Peyer's patch (tissue), 4 donors: ENCODE results near the gene WWOX. TPM values are rescaled to one million over a fixed set of nuclear protein-coding genes. Genes with fewer than 3 reads are reported as not detected.

ENCODE experiments used
- DNase-seq, 3 donors: peaks; one replicate each; pipeline ENCODE4 v3.0.0-alpha.2; 2017 to 2019
- H3K27ac ChIP-seq, 4 donors: fragments of 200-600 bp; sonication (generic); one replicate each; pipeline ENCODE4 v1.5.1; 2016 to 2019
- H3K27me3 ChIP-seq, 2 donors: fragments of 200-600 bp; sonication (generic); one replicate each; pipeline ENCODE4 v1.5.1; 2019
- H3K36me3 ChIP-seq, 3 donors: fragments of 200-600 bp; sonication (generic); one replicate each; pipeline ENCODE4 v1.5.1; 2016 to 2019
- H3K4me1 ChIP-seq, 4 donors: fragments of 200-600 bp; sonication (generic); one replicate each; pipeline ENCODE4 v1.5.1; 2016 to 2019
- H3K4me3 ChIP-seq, 4 donors: fragments of 200-600 bp; sonication (generic); 1 replicate in 3 of 4; 2 replicates in 1 of 4; pipeline ENCODE4 v1.5.1; 2016 to 2019; ENCODE audit warnings: mild to moderate bottlenecking in 1 of 4
- H3K9me3 ChIP-seq, 4 donors: fragments of 200-600 bp; sonication (generic); one replicate each; pipeline ENCODE4 v1.5.1; 2016 to 2019; ENCODE audit warnings: mild to moderate bottlenecking in 1 of 4
- CTCF ChIP-seq, 6 experiments: fragments of 450-650 bp in 4 of 6; fragments of 200-600 bp in 2 of 6; sonication (generic) in 1 of 6; IDR thresholded peaks; one replicate each; pipeline ENCODE4 v1.5.1; 2017 to 2019; ENCODE audit warnings: antibody characterized with exemption in 6 of 6, mild to moderate bottlenecking in 3 of 6, moderate library complexity in 1 of 6
- POLR2A ChIP-seq, 2 donors: fragments of 450-650 bp; IDR thresholded peaks; one replicate each; pipeline ENCODE4 v1.5.1; 2017; ENCODE audit warnings: antibody characterized with exemption in 2 of 2, mild to moderate bottlenecking in 2 of 2, moderate library complexity in 2 of 2
- total RNA-seq, 4 donors: library from RNA; depleted of rRNA; stranded (reverse); fragments of >200 nt; gene quantifications; one replicate each; pipeline ENCODE4 v1.1.0, GENCODE V29; 2016

WWOX gene
- total RNA-seq, 4 donors from 2014 or later, result 17.3 to 197 (median 57.5) TPM

- Histone ChIP-seq H3K36me3 (no peaks in the 10 kb centered on the region), H3K4me1 (peaks cover 0 to 14% (median 0%) of the 10 kb centered on the region in 4 donors), H3K27me3 (no peaks in the 10 kb centered on the region), H3K4me3 (no peak overlapping the region), H3K27ac (no peak overlapping the region), H3K9me3 (no peaks in the 10 kb centered on the region)
- no peak for DNase-seq
- no peak for TF ChIP-seq CTCF (IDR thresholded peaks at IDR 0.05)
- TF ChIP-seq POLR2A (IDR thresholded peaks at IDR 0.05), result no peak
Measured at GRCh38 chr16:79053577-79053976, 954.1 kb downstream of the WWOX start.

GRCh38 chr16:79054211-79054984, 954.9 kb downstream of the WWOX start:
- no peak overlapping the region for H3K4me3 ChIP-seq
- TF ChIP-seq CTCF (IDR thresholded peaks at IDR 0.05) (no peak), POLR2A (IDR thresholded peaks at IDR 0.05) (no peak)
- no peaks in the 10 kb centered on the region for H3K9me3 ChIP-seq
- DNase-seq, result no peak
- H3K27ac ChIP-seq, result peak overlapping the region in 1 of 4 donors; percentile 58
- H3K27me3 ChIP-seq, result no peaks in the 10 kb centered on the region
- peaks cover 0 to 14% (median 0%) of the 10 kb centered on the region in 4 donors for H3K4me1 ChIP-seq
- no peaks in the 10 kb centered on the region for H3K36me3 ChIP-seq

DNA sequence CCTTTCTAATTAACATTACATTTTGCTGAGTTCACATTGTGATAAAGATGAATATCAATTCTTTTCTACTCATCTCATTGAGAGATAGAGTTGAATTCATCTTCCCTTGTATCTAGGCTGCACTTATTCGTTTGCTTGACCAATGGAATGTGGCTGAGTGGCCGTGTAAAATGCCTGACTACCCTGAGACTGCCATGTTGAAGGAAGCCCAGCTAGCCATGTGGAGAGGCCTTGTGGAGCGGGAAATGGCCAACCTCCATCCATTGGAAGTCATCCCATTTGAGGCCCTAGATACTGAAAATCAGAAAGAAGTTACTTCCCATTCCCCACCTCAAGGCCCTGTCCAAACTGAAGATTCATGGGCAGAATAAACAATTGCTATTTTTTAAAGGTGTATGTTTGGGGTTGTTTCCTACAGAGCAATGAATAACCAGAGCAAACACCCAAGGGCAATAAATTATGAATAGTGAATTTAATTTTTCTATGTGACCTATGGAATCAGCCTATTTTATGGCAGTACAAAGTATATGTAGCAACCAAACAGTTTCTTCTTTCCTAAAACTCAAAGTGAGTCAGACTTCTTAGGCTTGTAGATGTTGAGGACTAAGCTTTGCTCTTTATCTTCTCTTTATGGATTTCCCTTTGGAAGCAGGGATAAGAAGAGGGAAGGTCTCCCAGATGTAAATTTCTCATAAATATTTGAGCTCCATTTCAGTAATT, 956.0 kb downstream of the WWOX start:
- Histone ChIP-seq H3K4me3 (no peak overlapping the region), H3K27ac (peak overlapping the region in 1 of 4 donors; percentile 58), H3K27me3 (no peaks in the 10 kb centered on the region), H3K36me3 (no peaks in the 10 kb centered on the region), H3K4me1 (peaks cover 0 to 14% (median 0%) of the 10 kb centered on the region in 4 donors), H3K9me3 (no peaks in the 10 kb centered on the region)
- TF ChIP-seq CTCF (IDR thresholded peaks at IDR 0.05) (no peak), POLR2A (IDR thresholded peaks at IDR 0.05) (no peak)
- no peak for DNase-seq

DNA sequence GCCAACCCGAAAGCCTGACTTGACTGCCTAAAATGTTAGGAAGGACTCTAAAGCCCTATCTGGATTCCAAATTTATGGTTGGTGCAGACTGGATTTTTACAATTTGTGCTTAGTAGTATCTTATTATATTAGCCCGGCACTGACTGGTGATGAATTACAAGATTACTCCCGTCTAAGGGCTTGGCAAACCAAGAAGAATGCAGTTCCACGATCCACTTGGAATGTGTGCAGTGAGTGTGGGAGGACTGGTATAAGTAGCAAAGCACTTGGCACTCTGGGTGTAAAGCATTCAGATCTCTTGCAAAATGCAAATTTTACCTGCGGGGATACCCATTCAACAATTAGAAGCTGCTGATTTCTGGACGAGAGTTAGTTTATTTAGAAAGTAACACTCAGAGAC, 961.7 kb downstream of the WWOX start:
- H3K27ac ChIP-seq, result no peak overlapping the region
- H3K4me3 ChIP-seq, result no peak overlapping the region
- DNase-seq, result no peak
- no peaks in the 10 kb centered on the region for H3K27me3 ChIP-seq
- no peak for TF ChIP-seq CTCF (IDR thresholded peaks at IDR 0.05)
- no peak for TF ChIP-seq POLR2A (IDR thresholded peaks at IDR 0.05)
- H3K4me1 ChIP-seq, result no peaks in the 10 kb centered on the region
- H3K36me3 ChIP-seq, result no peaks in the 10 kb centered on the region
- no peaks in the 10 kb centered on the region for H3K9me3 ChIP-seq

DNA sequence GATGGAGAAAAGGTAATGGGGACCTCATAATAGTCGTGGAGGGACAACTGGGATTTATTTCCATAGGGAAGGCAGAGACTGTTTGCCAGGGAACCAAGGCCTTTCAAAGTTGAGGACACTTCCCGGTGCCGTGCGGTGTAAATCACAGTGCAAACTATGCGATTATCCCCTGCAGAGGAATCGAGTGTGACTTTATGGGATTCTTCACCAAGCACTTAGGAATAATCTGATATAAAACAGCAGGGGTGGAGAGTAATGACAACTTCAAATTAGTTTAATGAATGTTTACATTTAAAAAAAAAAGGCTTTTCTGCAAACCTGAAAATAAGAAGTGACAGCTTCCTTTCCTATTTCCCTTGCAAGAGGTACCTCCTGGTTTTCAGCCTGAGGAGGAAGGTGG, 962.9 kb downstream of the WWOX start:
- TF ChIP-seq POLR2A (IDR thresholded peaks at IDR 0.05) (no peak), CTCF (IDR thresholded peaks at IDR 0.05) (no peak)
- Histone ChIP-seq H3K27me3 (no peaks in the 10 kb centered on the region), H3K36me3 (no peaks in the 10 kb centered on the region), H3K27ac (no peak overlapping the region), H3K9me3 (no peaks in the 10 kb centered on the region), H3K4me1 (no peaks in the 10 kb centered on the region), H3K4me3 (no peak overlapping the region)
- no peak for DNase-seq
